Tibial nerve (tissue), 4 donors: ENCODE data around the gene CHKA.

Source experiments
- EP300 ChIP-seq, 2 donors: sonication (generic); formaldehyde crosslinking; IDR thresholded peaks; one replicate each; pipeline ENCODE4 v1.6.1; 2017; ENCODE audit warnings: antibody characterized with exemption in 2 of 2, mild to moderate bottlenecking in 1 of 2
- POLR2A ChIP-seq, 2 donors: fragments of 450-650 bp; IDR thresholded peaks; one replicate each; pipeline ENCODE4 v1.6.1; 2017; ENCODE audit warnings: antibody characterized with exemption in 2 of 2, mild to moderate bottlenecking in 2 of 2, moderate library complexity in 2 of 2
- TF ChIP-seq, protein P1 (sequence below), 5 experiments: fragments of 200-600 bp in 3 of 5; fragments of 450-650 bp in 2 of 5; sonication (generic) in 3 of 5; IDR thresholded peaks; one replicate each; pipeline ENCODE4 v1.5.1; 2016 to 2019; ENCODE audit warnings: antibody characterized with exemption in 5 of 5, mild to moderate bottlenecking in 3 of 5, moderate library complexity in 2 of 5

DNA sequence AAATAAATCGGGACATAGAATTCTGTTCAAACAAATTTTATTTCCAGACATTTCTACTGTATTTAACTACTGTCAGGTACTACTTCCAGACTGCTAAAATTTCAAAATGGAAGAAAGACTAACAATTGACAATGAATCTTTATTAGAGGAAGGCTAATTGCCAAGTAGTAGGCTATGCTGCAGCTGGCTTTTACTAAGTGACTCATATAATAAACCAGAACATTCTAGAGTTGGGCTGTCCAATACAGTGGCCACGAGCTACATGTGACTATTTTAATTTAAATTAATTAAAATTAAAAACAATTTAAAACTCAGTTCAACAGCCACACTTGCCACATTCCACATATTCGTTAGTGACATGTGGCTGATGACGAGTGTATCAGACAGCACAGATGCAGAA, 27.6 kb downstream of the CHKA start:
- TF ChIP-seq EP300 (IDR thresholded peaks at IDR 0.05) (no peak), POLR2A (IDR thresholded peaks at IDR 0.05) (no peak)
- TF ChIP-seq, protein P1, sequence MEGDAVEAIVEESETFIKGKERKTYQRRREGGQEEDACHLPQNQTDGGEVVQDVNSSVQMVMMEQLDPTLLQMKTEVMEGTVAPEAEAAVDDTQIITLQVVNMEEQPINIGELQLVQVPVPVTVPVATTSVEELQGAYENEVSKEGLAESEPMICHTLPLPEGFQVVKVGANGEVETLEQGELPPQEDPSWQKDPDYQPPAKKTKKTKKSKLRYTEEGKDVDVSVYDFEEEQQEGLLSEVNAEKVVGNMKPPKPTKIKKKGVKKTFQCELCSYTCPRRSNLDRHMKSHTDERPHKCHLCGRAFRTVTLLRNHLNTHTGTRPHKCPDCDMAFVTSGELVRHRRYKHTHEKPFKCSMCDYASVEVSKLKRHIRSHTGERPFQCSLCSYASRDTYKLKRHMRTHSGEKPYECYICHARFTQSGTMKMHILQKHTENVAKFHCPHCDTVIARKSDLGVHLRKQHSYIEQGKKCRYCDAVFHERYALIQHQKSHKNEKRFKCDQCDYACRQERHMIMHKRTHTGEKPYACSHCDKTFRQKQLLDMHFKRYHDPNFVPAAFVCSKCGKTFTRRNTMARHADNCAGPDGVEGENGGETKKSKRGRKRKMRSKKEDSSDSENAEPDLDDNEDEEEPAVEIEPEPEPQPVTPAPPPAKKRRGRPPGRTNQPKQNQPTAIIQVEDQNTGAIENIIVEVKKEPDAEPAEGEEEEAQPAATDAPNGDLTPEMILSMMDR (IDR thresholded peaks at IDR 0.05): no peak
